HFFc6 (cell line): Measurements from ENCODE around the gene LSS. TPM values are rescaled to one million over a fixed set of nuclear protein-coding genes. Genes with fewer than 3 reads are reported as not detected.
"Not testable (repeated sequence)": the region's sequence is repeated elsewhere in the genome, so short reads cannot be mapped to it uniquely, and the experiment has no call there.

Experiments
- DNase-seq: peaks from one replicate; pipeline ENCODE4 v3.0.0-alpha.2; 2018
- H3K27ac Mint-ChIP-seq: 2 replicates; pipeline ENCODE4 v1.8.0; 2020; ENCODE audit warnings: mild to moderate bottlenecking, mixed read lengths
- H3K27me3 Mint-ChIP-seq: 2 replicates; pipeline ENCODE4 v1.8.0; 2021; ENCODE audit warnings: mild to moderate bottlenecking, moderate library complexity, mixed read lengths; ENCODE audit not compliant: insufficient read depth
- H3K36me3 Mint-ChIP-seq: 2 replicates; pipeline ENCODE4 v1.8.0; 2021; ENCODE audit warnings: low read depth, mixed read lengths
- H3K4me1 Mint-ChIP-seq: 2 replicates; pipeline ENCODE4 v1.8.0; 2020; ENCODE audit warnings: low read depth, mixed read lengths
- H3K4me3 Mint-ChIP-seq: 2 replicates; pipeline ENCODE4 v1.8.0; 2020; ENCODE audit warnings: mild to moderate bottlenecking, moderate library complexity, mixed read lengths
- H3K9me3 Mint-ChIP-seq: 2 replicates; pipeline ENCODE4 v1.8.0; 2020; ENCODE audit warnings: mild to moderate bottlenecking, mixed read lengths
- CTCF ChIP-seq: fragments of 200-600 bp; sonication (generic); IDR thresholded peaks from 2 replicates; pipeline ENCODE4 v1.5.0; 2021; ENCODE audit warnings: antibody characterized with exemption, mild to moderate bottlenecking
- total RNA-seq, 6 experiments: library from RNA; stranded (reverse); fragmentation: NEBNext Ultra II Directional; extraction: Animal tissue kit (Norgen Biotek cat#: 25700); gene quantifications; 2 replicates in 1 of 6; 3 replicates in 5 of 6; pipeline ENCODE4 v1.2.3, GENCODE V29; 2021

Gene LSS
- total RNA-seq, 6 experiments from 2014 or later = 47.9 to 61.3 (median 50.6) TPM

DNA sequence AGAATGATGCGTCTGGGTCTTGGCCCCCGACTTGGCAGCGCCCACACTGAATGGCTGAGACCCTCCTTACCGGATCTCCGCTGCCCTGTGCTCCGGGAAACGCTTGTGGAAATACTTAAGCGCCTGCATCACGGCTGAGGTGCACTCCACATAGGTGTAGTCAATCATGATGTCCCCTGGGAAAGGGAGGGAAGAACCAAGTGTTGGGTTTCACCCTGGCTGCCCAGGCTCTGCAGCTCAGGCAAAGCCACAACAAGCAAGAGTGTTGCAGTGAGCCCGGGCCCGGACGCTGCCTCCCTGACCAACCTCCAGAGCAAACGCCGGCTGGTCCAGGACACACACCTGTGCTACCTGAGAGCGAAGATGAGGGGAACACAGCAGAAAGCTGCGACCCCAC lies 22.8 kb downstream of the LSS start:
- Mint-ChIP-seq H3K4me3 (no peak overlapping the region), H3K36me3 (peaks cover 14% of the 10 kb centered on the region), H3K27ac (no peak overlapping the region)

DNA sequence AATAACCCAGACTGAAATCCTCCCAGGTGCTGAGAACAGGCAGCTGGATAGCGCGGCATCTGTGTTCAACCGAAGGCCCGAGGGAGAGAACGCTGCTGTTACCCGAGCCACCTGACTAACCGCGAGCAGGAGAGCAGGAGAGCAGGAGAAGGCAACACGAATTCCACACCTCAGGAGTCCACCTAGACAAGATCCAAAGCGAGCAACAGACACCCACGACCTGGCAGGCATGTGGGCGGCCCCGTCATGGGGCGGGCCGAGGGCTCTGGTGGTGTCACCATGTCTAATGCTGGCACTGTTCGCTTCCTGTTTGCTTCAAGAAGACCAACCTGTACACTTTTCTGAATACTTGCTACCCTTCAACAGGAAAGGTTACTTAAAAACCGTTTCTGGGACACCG lies 23.4 kb downstream of the LSS start:
- no peak for TF ChIP-seq CTCF
- DNase-seq = no peak
- H3K27ac Mint-ChIP-seq = no peak overlapping the region
- no peaks in the 10 kb centered on the region for H3K27me3 Mint-ChIP-seq
- H3K4me1 Mint-ChIP-seq = peaks cover 7% of the 10 kb centered on the region
- no peak overlapping the region for H3K4me3 Mint-ChIP-seq
- peaks cover 20% of the 10 kb centered on the region for H3K36me3 Mint-ChIP-seq
- H3K9me3 Mint-ChIP-seq = no peaks in the 10 kb centered on the region

More for the DNA sequence above, 22.8 kb downstream of the LSS start:
- Mint-ChIP-seq H3K9me3 (no peaks in the 10 kb centered on the region), H3K27me3 (no peaks in the 10 kb centered on the region), H3K4me1 (0 out of 2 replicates have a peak, but pooled peaks cover under 1% of the 10 kb centered on the region)
- no peak for DNase-seq
- no peak for TF ChIP-seq CTCF

DNA sequence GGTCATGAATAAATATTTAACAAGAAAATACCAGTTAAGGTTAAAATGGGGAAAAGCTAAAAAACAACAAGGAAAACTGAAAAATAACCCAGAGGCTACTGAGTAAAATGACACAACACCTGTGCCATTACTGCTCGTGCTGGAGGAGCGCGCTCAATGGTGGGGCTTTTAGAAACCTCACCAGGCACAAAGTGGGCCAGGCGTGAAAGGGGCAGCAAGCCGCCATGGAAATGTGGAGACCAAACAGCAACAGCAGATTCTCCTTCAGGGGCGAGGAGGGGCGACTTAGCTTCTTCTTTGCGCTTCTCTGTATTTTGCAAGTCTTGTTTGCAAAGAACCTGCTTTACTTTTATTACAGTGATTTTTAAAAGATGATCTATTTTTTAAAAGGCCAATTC lies 25.4 kb downstream of the LSS start:
- no peak for DNase-seq
- Mint-ChIP-seq H3K4me1 (peaks cover 15% of the 10 kb centered on the region), H3K27me3 (no peaks in the 10 kb centered on the region), H3K27ac (no peak overlapping the region), H3K36me3 (peaks cover 35% of the 10 kb centered on the region), H3K9me3 (no peaks in the 10 kb centered on the region), H3K4me3 (no peak overlapping the region)
- no peak for TF ChIP-seq CTCF

DNA sequence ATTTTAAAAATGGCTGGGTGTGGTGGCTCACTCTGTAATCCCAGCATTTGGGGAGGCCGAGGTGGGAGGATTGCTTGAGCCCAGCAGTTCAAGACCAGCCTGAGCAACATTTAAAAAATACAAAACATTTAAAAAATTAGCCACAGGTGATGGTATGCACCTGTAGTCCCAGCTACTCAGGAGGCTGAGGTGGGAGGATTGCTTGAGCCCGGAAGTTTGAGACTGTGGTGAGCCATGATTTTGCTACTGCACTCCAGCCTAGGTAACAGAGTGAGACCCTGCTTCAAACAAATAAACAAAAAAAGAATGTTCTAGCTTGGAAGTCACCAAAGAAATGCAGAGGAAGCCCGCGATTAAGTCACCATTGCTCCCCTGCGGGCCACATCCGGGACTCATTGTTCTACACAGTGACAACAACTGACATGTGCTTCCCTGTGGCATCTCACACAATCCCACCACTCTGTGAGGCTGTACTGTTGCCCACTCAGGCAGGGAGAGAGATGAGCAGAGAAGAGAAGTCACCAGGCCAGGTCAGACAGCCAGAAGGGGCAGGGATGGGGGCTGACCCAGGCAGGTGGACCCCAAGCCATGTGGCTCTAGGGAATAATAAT lies 25.9 kb downstream of the LSS start:
- H3K9me3 Mint-ChIP-seq = no peaks in the 10 kb centered on the region
- H3K27me3 Mint-ChIP-seq = no peaks in the 10 kb centered on the region
- H3K27ac Mint-ChIP-seq = no peak overlapping the region
- H3K4me1 Mint-ChIP-seq = peaks cover 15% of the 10 kb centered on the region
- no peak for TF ChIP-seq CTCF
- H3K36me3 Mint-ChIP-seq = peaks cover 32% of the 10 kb centered on the region
- no peak overlapping the region for H3K4me3 Mint-ChIP-seq
- no peak for DNase-seq

- not testable (repeated sequence) for H3K27me3 Mint-ChIP-seq, H3K4me3 Mint-ChIP-seq, H3K9me3 Mint-ChIP-seq, DNase-seq
- peaks cover 31% of the 10 kb centered on the region for H3K36me3 Mint-ChIP-seq
- H3K27ac Mint-ChIP-seq = peak overlapping the region; percentile 46; the same call in 1 of the 2 replicates
- peaks cover 15% of the 10 kb centered on the region for H3K4me1 Mint-ChIP-seq
Measured at GRCh38 chr21:46200877-46201803, 27.4 kb downstream of the LSS start.
